Fibroblast of the aortic adventitia (primary cell): Measurements from ENCODE around the gene GAB1. TPM values are rescaled to one million over a fixed set of nuclear protein-coding genes. Genes with fewer than 3 reads are reported as not detected.

Experiments used
- DNase-seq: peaks from one replicate; pipeline ENCODE4 v3.0.0-alpha.2; 2010; ENCODE audit warnings: low read depth
- H3K4me3 ChIP-seq: 2 replicates; pipeline ENCODE4 v1.5.1; 2011; ENCODE audit warnings: low read depth, mild to moderate bottlenecking, control low read depth, low read length, moderate library complexity
- total RNA-seq: library from RNA; depleted of rRNA; stranded (reverse); fragments of >200 nt; gene quantifications from 2 replicates; pipeline ENCODE4 v1.2.3, GENCODE V29; 2012; ENCODE audit warnings: low replicate concordance
- TF ChIP-seq, protein P1 (sequence below): IDR thresholded peaks from 2 replicates; pipeline ENCODE4 v1.5.1; 2011; ENCODE audit warnings: mild to moderate bottlenecking, low read length, control low read depth, inconsistent platforms; ENCODE audit not compliant: insufficient read depth

The GAB1 gene
- total RNA-seq, 1 donor = 22.8 TPM

DNA sequence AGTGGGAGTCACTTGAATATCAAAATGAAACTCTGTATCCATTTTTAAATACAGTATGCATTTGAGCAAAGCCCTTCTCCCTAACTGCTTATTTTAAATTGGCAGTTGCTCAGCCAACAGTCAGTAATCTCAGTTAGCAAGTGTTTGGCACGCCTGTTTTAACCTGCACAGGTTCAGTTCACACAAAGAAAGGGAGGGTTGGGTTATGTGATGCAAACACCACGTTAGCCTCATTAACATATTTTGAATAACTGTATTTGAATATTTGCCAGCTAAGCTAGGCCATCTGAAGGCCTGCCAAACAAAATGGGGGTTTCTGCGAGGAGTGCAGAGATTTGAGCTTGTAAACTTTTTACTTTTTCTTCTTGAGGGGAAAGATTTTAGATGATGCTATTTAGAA is 19.8 kb downstream of the GAB1 start:
- TF ChIP-seq, protein P1, sequence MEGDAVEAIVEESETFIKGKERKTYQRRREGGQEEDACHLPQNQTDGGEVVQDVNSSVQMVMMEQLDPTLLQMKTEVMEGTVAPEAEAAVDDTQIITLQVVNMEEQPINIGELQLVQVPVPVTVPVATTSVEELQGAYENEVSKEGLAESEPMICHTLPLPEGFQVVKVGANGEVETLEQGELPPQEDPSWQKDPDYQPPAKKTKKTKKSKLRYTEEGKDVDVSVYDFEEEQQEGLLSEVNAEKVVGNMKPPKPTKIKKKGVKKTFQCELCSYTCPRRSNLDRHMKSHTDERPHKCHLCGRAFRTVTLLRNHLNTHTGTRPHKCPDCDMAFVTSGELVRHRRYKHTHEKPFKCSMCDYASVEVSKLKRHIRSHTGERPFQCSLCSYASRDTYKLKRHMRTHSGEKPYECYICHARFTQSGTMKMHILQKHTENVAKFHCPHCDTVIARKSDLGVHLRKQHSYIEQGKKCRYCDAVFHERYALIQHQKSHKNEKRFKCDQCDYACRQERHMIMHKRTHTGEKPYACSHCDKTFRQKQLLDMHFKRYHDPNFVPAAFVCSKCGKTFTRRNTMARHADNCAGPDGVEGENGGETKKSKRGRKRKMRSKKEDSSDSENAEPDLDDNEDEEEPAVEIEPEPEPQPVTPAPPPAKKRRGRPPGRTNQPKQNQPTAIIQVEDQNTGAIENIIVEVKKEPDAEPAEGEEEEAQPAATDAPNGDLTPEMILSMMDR = no peak
- DNase-seq = no peak

DNA sequence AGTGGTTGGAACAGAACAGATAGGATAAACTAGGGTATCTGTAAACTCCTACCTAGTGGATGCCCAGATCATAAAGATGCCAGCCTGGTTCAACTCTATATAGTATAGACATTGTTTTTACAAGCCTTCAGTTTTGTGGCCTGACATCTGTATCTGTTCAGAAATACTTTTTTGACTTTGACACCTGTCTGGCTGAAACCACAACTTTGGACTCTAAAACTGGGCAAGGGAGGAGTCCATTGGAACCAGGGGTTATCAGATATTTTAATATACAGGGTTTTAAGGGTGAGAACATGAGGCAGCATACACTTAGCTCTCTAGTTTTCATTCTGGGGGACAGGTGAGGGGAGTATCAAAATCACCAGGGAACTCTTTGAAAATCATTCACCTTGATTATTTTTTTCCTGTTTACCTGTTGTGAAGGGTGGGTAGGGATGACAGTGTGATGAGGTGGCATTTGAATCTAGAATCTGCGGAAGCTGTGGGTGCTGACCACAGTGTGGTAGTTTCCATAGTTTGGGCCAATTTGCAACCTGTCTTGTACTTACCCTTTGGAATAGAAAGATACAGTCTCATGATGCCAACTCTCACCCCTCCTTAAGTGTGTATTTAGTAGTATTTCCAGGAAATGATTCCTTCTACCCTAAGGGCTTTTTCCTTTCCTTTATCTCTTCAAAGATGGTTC is 20.6 kb downstream of the GAB1 start:
- no peak overlapping the region for H3K4me3 ChIP-seq
- no peak for DNase-seq
- TF ChIP-seq, protein P1 = no peak

More for the DNA sequence above, 19.8 kb downstream of the GAB1 start:
- no peak overlapping the region for H3K4me3 ChIP-seq

DNA sequence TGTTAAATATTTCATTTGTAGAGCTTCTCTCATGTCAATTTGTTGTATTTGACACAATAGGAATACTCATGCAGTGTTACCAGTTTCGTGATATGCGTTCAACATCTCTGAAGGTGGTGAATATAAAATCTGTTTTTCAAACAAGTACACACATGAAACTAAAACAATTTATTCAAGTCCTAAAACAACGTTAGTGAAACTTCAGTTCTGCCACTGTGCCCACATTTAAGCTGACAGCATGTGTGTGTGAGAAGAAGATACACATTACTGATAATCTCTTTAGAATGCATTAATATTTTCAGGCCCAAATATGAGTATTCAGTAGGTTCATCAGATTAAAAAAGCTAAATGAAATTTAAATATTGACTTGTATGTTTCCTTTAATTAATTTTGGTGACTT is 21.7 kb downstream of the GAB1 start:
- no peak overlapping the region for H3K4me3 ChIP-seq
- TF ChIP-seq, protein P1 = no peak
- DNase-seq = no peak

DNA sequence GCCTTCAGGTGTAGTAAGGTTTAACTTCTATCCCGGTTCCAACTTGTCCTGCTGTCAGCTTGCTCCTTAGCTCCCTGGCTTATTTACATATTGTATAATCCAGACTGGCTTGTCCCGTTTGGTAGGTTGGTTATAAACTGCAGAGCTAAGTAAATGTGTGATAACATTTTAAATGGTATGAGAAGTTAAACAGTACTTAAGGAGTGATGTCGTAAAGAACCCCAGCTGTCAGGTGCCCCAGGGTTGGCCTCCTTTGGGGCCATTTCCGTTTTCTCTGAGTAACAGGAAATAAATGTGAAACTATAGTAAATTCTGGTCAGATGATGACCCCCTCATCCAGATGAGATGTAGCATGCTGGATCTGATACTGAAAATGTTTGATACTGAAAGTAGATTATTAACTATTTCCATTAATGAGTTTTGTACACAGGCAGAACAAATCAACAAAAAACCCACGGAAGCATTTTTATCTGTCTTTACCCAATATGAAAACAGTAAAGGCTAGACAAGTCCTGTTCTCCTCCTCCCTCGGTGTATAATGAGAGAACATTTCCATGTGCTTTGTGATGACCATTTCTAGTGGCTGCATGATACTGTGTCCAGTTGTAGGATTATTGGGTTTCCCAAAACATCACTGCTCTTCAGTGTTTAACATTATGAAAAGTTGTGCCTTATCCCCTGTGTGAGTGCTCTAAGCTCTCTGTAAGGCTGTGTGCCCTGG is 22.4 kb downstream of the GAB1 start:
- peak overlapping the region; percentile 35 for H3K4me3 ChIP-seq
- TF ChIP-seq, protein P1 = no peak
- DNase-seq = peak; percentile 72

DNA sequence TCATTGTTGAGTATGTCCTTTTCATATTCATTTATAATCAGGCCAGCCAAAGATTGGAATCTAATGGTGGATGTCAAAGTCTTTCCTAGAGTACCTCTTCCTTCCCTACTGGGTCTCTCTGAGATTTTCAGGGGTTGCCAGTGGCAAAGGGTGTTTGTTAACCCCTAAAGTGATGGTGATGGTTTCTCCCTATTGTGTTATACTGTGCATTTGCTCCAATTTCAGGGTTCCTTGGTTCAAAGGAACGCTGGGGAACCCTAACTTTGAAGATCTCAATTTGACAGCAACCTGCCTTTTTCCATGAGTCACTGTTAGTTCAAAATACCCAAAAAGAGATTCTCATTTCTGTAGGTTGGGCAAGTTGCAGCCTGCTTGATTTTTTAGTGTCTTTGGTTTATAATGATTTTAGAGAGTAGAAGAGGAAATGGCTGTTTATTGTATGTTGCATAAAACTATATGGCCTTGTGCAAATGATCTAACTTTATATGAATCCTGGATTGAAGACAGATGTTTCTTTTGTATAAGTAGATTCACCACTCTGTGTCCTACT is 23.0 kb downstream of the GAB1 start:
- no peak overlapping the region for H3K4me3 ChIP-seq
- TF ChIP-seq, protein P1 = no peak
- DNase-seq = no peak

DNA sequence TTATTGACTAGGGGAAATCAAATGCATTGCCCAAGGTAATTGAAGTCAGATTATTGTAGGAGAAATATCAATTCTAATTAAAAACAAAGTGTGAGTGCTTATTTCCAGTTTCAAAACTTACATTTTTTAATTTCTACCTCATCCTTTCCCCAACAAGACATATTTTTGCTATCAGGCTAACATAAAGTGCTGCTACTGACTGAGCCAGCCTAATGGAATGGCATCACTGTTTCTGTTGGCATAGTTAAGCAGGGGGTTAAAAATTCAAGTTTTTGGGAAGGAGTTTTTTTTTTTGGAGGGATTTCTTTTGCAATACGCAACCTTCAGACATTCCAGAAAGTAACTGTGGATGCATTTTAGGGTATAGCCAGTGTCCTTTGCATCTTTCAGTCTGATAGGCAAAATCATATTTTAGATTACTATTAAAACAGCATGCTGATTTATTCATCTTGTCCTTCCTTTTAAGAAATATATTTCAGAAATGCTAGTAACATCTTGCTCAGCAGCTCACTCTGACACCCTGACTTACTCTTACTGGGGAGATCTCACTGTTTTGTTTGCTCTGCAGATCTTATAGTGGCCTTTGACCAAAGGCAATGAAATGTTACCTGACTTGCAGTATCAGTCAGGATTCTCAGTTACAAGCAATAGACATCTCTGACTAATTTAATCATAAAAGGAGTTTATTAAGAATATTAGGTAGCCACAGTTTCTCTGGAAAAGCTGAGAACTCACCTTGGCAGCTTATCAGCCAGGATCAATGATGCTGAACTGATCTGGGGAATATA is 24.4 kb downstream of the GAB1 start:
- TF ChIP-seq, protein P1 = no peak
- DNase-seq = peak; percentile 72
- no peak overlapping the region for H3K4me3 ChIP-seq
